Measurements from ENCODE around the gene OTUD4. TPM values are rescaled to one million over a fixed set of nuclear protein-coding genes. Genes with fewer than 3 reads are reported as not detected.

Gene OTUD4
- total RNA-seq, 1 donor from 2014 or later = 34.0 TPM

DNA sequence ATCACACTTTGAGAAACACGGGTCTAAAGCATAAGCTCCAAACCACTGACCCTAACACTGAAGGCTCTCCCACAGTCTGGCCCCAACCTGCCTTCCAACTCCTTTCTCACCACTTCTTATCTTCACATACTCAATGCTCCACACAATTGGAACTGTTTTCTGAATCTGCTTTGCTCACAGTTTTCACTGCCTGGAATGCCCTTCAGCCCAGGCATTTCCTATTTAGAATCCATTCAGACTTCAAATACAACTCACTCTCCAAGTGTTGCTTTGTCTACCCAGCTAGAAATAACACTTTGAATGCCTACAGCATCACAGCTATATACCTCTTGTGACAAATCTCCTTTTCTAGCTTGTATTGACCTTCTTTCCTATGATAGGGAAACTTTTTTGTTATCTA lies 10.2 kb downstream of the OTUD4 start:
- Mint-ChIP-seq H3K36me3 (ENCODE audit: low read depth) (peaks cover 24% of the 10 kb centered on the region), H3K4me1 (no peaks in the 10 kb centered on the region), H3K9me3 (no peaks in the 10 kb centered on the region), H3K27me3 (ENCODE audit: low read depth) (no peaks in the 10 kb centered on the region), H3K27ac (ENCODE audit: unreplicated experiment) (no peak overlapping the region), H3K4me3 (no peak overlapping the region)
- DNase-seq (ENCODE audit: low read depth, low spot score) = no peak
- TF ChIP-seq, protein P1, sequence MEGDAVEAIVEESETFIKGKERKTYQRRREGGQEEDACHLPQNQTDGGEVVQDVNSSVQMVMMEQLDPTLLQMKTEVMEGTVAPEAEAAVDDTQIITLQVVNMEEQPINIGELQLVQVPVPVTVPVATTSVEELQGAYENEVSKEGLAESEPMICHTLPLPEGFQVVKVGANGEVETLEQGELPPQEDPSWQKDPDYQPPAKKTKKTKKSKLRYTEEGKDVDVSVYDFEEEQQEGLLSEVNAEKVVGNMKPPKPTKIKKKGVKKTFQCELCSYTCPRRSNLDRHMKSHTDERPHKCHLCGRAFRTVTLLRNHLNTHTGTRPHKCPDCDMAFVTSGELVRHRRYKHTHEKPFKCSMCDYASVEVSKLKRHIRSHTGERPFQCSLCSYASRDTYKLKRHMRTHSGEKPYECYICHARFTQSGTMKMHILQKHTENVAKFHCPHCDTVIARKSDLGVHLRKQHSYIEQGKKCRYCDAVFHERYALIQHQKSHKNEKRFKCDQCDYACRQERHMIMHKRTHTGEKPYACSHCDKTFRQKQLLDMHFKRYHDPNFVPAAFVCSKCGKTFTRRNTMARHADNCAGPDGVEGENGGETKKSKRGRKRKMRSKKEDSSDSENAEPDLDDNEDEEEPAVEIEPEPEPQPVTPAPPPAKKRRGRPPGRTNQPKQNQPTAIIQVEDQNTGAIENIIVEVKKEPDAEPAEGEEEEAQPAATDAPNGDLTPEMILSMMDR (conservative IDR thresholded peaks at IDR 0.05) = no peak

DNA sequence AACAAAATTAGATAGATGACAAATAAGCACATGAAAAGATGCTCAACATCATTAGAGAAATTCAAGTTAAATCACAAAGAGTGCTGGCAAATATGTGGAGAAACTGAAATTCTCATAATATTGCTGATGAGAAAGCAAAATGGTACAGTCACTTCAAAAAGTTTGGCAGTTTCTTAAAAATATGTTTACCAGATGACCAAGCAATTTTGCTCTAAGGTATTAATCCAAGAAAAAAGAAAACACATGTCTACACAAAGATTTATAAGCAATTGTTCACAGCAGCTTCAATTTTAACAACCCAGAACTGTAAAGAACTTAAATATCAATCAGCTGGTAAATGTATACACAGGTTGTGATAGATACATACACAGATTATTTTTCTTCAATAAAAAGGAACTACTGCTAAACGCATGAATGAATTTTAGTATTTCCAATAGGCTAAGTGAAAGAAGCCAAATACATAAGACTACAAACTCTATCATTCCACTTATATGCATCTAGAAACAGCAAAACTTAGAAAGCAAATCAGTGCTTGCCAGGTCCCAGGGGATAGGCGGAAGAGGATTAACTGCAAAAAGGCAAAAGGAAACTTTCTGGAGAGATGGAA lies 11.7 kb downstream of the OTUD4 start:
- H3K27ac Mint-ChIP-seq (ENCODE audit: unreplicated experiment) = no peak overlapping the region

DNA sequence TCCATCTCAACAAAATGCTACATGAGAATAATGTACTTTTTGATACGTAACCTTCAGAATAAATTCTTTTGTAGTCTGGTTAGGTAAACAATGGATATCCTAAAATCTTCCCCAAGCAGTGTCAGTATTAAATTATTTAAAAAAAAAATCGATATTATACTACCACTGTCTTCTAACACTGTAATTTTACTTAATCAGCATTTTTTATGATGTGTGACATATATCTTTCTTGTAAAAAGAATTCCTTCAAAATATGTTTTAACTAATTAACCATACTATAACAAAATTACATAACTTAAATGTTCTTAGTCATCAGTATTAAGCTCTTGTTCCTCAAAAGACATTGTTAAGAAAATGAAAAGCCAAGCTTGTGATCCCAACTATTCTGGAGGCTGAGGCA lies 12.5 kb downstream of the OTUD4 start:
- no peaks in the 10 kb centered on the region for H3K4me1 Mint-ChIP-seq
- H3K27me3 Mint-ChIP-seq (ENCODE audit: low read depth) = no peaks in the 10 kb centered on the region
- H3K4me3 Mint-ChIP-seq = no peak overlapping the region
- no peak overlapping the region for H3K27ac Mint-ChIP-seq (ENCODE audit: unreplicated experiment)
- TF ChIP-seq, protein P1 (conservative IDR thresholded peaks at IDR 0.05) = no peak
- DNase-seq (ENCODE audit: low read depth, low spot score) = no peak
- peaks cover 12% of the 10 kb centered on the region for H3K36me3 Mint-ChIP-seq (ENCODE audit: low read depth)
- no peaks in the 10 kb centered on the region for H3K9me3 Mint-ChIP-seq

More for the DNA sequence above, 11.7 kb downstream of the OTUD4 start:
- Mint-ChIP-seq H3K4me1 (no peaks in the 10 kb centered on the region), H3K27me3 (ENCODE audit: low read depth) (no peaks in the 10 kb centered on the region), H3K9me3 (no peaks in the 10 kb centered on the region), H3K36me3 (ENCODE audit: low read depth) (peaks cover 15% of the 10 kb centered on the region), H3K4me3 (no peak overlapping the region)
- no peak for DNase-seq (ENCODE audit: low read depth, low spot score)
- TF ChIP-seq, protein P1 (conservative IDR thresholded peaks at IDR 0.05) = no peak

DNA sequence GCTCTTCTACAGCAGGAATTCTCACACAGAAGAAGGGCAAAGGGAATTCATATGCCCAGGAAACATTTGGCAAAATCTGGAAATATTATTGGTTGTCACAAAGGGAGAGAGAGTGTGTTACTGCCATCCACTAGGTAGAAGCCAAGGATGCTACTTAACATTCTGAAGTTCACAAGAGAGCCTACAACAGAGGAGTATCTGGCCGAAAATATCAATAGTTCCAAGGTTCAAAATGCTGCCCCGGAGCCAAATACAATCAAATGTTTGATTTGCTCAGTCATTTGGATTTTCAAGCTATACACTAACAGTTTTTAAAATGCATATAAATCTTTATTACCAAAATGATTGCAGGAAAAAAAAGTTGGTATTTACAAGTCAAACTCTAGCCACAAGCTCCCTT lies 18.8 kb downstream of the OTUD4 start:
- no peaks in the 10 kb centered on the region for H3K9me3 Mint-ChIP-seq
- no peaks in the 10 kb centered on the region for H3K4me1 Mint-ChIP-seq
- TF ChIP-seq, protein P1 (conservative IDR thresholded peaks at IDR 0.05) = no peak
- no peak overlapping the region for H3K27ac Mint-ChIP-seq (ENCODE audit: unreplicated experiment)
- H3K4me3 Mint-ChIP-seq = no peak overlapping the region
- DNase-seq (ENCODE audit: low read depth, low spot score) = no peak
- H3K27me3 Mint-ChIP-seq (ENCODE audit: low read depth) = no peaks in the 10 kb centered on the region
- peaks cover 6% of the 10 kb centered on the region for H3K36me3 Mint-ChIP-seq (ENCODE audit: low read depth)

DNA sequence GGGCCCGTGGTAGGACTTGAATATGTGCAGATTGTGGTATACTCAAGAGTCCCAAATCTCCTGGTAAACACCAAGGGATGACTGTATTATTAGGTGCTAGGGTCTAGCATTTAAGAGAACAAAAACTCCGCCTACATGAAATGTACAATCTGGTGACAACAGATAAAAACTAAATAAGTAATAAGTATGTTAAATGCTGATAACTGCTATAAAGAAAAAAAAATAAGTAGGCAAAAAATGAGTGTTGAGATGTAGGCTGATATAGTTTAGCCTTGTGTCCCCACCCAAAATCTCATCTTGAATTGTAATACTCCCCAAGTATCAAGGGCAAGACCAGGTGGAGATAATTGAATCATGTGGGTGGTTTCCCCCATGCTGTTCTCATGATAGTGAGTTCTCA lies 23.4 kb downstream of the OTUD4 start:
- TF ChIP-seq, protein P1 (conservative IDR thresholded peaks at IDR 0.05) = no peak
- Mint-ChIP-seq H3K27ac (ENCODE audit: unreplicated experiment) (no peak overlapping the region), H3K4me3 (no peak overlapping the region), H3K9me3 (no peaks in the 10 kb centered on the region), H3K36me3 (ENCODE audit: low read depth) (peaks cover 6% of the 10 kb centered on the region), H3K4me1 (no peaks in the 10 kb centered on the region), H3K27me3 (ENCODE audit: low read depth) (no peaks in the 10 kb centered on the region)
- DNase-seq (ENCODE audit: low read depth, low spot score) = no peak

All from neural crest cell (in vitro differentiated cells).